ENCODE results near the gene DCAF8.

GRCh38 chr1:160169553-160170399, 92.6 kb downstream of the DCAF8 start:
- TF ChIP-seq EZH2 (IDR thresholded peaks at IDR 0.05; ENCODE audit: insufficient read depth, poor library complexity, severe bottlenecking) (no peak), EZH2phosphoT487 (IDR thresholded peaks at IDR 0.05; ENCODE audit: insufficient read depth, low read depth) (no peak)

Data from GM23248 (cell line).